ENCODE data around the gene XRN2.

- TF ChIP-seq CTCF (IDR thresholded peaks at IDR 0.05) (no peak), POLR2AphosphoS5 (IDR thresholded peaks at IDR 0.05) (no peak), POLR2A (IDR thresholded peaks at IDR 0.05) (no peak), EP300 (IDR thresholded peaks at IDR 0.05) (no peak)
These were observed 121.7 kb downstream of the XRN2 start for GRCh38 chr20:21424846-21425245.

All from stomach (tissue), 4 donors.